HL-60/S4 (cell line): ENCODE results near the gene IQSEC1.

Source experiments
- in situ Hi-C: fragments of 300-500 bp; cut with MboI; formaldehyde crosslinking; loops from 2 replicates; pipeline ENCODE4 v1.14.3; 2022; ENCODE audit warnings: low sequenced_read_pairs

Gene IQSEC1

DNA sequence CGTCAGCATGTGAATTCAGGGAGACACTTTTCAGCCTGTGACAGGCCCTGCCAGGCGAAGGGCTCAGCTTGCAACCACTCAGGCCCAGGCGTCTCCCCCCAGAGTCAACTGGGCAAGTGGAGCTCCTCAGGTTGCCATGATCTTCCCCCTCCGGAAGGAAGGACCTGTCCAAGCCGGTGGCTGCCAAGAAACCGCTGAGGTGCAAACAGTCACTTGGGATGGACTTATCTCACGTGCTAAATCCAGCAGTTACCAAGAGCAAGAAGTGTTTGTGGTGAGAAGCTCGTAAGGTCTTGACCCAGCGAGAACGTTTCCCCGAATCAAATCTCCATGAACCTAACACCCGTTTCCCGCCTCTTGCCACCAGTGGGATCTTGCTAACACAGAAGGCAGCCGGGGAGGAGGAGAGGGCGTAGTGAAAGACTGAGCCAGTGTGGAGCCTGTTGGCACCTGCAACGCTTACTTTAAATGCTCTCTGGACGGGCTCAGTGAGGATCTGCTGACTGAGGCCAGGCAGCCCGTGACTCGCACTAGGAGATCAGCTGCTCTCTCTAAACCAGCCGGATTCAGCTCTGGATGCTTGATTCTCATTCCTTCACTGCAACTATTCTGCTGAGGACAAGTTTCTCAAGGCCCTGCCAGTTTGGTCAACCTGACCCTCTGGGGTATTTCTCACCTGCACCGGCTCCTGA lies 39.0 kb downstream of the IQSEC1 start:
- in situ Hi-C loops: no loop called here

DNA sequence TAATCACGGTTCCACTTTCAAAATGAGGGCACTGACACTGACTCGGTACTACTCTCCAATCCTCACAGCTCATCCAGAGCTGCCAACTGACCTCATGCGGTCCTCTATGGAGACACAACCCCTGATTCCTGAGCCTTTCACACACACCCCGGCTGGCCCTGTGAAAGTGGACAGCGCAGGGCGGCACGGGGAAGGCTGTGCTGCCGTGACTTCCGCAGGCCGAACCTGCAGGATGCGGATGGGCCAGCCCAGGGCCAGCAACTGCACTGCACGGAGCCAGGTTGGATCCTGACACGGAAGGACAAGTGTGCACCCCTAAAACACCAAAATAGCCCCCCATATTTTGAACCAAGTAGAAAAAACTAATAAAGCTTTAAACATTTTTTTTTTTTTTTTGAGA lies 41.0 kb downstream of the IQSEC1 start:
- in situ Hi-C loops: no loop called here

GRCh38 chr3:13031621-13032020 lies 41.6 kb downstream of the IQSEC1 start:
- in situ Hi-C loops: no loop called here

DNA sequence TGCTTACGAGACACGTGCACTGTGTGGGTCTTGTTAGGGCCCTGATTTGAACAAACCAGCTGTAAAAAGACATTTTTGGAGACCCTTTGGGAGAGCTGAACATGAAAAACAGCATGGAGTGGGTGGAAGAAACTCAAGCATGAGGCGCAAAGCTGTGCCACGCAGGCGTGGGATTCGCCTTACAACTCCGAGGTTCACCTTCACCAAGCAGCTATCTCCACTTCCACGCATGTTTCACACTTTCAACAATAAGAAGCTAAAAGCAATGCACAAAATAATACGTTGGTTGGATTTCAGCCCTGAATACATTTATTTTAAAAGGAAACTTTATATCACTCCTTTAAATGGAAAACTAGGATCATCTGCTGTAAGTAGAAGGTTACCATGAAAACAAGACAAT lies 42.5 kb downstream of the IQSEC1 start:
- in situ Hi-C loops: no loop called here

DNA sequence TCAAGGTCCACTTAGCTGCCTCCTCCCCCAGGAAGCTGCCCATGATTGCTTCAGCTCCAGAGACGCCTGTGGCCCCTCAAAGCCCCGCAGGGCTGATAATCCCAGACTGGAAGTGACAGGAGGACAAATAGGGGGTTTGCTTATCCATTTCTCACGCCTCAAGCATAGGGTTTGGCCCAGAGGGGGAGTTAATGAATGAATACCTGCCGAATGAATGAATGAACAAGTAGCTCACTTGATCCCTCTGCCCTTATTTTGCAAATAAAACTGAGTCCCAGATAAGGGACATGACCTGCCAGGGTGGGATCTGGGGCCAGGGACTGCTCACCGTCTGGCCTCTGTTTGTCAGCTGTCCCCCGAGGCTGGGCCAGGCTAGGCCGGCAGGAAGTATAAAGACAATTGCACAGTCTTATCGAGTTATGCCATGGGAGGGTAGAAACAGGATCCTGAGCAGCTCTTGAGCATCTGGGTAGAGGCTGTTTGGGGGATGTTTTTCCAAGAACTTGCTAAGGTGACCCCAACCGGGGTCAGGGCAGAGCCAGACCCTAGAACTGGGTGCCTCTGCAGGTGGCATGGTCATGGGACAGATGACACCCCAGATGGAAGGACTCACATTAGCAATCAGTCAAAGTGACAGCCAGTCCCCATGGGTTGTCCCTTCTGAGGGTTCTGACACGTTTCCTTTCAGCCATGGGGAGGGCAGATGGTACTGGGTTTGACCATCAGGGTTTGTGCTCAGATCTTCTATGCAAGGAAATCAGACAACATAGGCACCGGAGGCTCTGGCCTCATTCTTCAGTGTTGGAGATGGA lies 45.0 kb downstream of the IQSEC1 start:
- in situ Hi-C loops: no loop called here

DNA sequence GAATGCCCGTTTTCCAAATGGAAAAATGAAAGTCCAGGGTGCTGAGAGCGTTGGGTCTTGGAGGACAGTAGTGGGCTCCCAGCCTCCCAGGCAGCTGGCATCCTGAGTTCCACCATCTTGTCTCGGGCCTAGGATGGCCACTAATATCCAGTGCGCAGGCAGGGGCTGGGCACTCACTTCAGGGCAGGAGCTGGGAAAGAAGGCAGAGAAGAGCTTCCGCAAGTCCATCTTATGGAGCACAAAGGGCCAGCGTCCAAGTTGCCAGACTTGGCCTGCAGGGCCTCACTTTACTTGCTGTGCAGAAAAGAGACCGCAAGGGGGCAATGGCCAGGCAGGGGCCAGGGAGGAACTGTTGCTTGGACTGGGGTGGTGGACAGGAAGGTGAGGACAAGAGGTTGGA lies 46.1 kb downstream of the IQSEC1 start:
- in situ Hi-C loops: no loop called here

GRCh38 chr3:13026534-13026933 lies 46.7 kb downstream of the IQSEC1 start:
- in situ Hi-C loops: no loop called here

GRCh38 chr3:13025778-13026518 lies 47.3 kb downstream of the IQSEC1 start:
- in situ Hi-C loops: no loop called here

GRCh38 chr3:13025090-13025489 lies 48.1 kb downstream of the IQSEC1 start:
- in situ Hi-C loops: no loop called here

GRCh38 chr3:13024765-13025065 lies 48.5 kb downstream of the IQSEC1 start:
- in situ Hi-C loops: no loop called here

DNA sequence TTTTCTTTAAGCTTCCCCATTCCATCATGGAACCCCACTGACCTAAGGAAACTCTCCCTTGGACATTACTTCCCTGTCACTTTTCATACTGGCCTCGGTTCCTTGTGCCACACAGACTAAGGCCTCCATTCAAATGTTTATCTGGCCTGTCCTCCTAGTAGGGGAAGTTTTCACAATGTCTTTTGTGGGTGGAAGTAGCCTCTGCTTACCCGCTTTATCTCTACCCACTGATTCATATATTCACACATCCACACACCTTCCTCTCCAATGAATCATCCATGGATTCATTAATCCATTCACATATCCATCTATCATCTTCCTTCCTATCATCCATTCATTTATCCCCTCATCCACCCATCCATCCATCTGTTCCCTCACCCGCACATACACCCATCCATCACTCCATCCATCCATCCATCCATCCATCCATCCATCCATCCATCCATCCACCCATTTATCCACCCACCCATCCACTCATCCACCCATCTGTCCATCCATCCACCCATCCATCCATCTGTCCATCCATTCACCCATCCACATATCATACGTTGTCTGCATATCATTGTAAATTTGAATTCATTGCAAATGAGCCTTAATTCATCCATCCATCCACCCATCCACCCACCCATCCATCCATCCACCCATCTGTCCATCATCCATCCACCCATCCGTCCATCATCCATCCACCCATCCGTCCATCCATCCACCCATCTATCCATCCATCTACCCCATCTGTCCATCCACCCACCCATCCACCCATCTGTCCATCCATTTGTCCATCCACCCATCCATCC lies 49.1 kb downstream of the IQSEC1 start:
- in situ Hi-C loops: no loop called here

DNA sequence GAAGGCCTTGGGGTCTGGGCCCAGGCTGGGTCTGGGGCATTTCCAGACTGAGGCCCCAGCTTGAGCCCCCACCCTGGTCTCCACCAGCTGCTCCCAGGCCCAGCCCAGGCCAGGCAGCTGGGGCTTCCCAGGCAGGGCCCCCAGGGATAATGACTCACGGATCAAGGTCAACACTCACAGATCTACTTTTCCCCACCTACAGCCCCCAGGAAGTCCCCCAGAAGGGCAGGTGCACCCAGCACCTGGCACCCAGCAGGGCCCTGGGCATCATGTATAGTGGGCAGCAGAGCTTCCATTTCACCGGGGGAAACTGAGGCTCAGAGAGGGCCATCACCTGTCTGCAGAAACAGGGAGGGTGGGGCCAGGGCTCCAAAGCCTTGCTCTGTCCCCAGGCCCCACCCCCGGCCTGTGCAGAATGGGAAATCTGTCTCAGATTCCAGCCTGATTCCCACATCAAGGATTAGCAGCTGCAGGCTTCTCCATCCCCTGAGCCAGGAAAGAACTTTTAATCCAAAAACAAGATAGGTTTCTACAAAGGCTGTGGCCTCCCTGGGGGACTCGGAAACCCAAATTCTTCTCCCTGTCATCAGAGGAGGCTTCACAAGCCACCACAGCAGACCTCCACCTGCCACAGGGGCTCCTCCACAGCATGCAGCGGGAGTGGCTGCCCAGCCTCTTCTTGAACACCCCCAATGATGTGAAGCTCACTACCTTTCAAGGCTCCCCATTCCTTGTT lies 49.8 kb downstream of the IQSEC1 start:
- in situ Hi-C loops: no loop called here

DNA sequence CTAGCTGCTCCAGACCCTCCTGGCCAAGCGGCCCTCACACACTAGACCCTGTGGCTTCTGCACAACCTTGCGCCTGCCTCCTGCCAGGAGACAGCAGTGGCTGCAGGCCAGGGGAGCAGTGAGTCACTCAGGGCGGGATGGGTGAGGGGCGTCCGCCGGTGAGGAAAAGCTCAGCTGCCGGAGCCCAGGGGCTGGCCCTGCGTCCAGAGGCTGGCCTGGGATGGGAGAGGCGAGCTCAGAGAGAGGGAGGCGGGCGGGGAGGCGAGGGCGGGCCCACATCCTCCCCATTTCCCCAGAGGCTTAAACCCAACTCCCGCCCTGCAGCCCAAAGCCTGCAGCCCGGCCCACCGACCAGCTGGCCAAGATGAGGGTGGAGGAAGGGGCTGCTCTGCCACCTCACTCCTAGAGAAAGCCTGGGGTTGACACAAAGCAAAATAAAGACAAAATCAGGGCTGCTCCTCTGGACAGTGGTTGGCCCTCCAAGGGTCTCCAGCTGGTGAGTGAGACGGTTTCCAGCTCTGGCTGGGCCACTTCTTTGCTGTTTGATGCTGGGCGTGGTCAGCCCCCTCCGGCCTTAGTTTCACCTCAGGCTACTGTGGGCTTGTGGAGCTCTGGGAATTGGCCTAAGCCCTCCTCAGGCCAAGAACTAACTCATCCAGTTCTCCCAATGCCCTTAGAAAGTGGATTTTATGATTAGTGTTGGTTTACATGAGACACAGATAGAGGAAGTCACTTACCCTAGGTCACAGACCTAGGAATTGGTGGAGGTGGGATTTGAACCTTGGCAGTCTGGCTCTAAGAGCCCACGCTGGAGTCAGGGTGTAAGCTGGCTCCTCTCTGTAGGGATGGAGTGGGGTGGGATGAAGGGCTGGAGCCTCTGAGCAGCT lies 50.6 kb downstream of the IQSEC1 start:
- in situ Hi-C loops: no loop called here

DNA sequence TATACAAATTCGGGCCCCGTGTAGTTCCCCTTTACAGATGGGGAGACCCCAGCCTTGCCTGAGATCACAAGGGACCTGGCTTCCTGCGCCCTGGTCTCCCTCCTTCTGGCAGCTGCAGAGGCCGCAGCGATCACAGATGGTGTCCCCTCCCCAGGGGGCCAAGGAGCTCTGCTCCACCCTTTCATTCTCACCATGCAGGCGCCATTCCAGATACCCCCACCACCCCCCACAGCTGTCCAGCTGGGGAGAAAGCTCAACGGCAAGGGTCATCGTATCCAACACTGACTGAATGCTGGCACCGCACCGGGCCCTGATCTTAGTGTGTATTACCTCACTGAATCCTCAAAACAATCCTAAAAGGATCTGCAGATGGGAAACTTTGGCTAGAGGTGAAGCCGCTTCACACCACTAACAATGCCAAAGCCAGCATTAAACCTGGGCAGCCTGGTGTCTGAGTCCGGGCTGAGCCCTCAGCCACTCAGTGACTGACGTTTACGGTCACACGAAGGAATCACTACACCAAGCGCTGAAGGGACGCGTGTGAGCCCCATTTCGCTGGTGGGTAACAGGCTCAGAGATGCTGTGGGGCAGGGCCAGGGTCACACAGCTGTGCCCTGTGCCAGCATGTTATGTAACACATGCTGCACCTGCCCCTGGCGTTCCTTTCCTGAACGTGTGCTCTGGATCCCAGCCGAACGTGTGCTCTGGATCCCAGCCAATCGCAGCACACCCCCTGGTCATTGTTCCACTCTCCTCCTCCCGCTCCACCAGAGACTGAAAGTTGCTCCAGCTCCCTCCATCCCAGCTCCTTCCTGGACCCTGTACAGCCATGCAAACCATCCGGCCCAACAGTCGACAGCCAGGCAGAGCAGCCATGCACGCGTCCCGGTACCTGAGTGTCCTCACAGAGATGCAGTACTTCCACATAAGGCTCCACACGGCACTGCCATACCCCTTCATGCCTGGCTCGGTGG lies 51.8 kb downstream of the IQSEC1 start:
- in situ Hi-C loops: no loop called here

GRCh38 chr3:13020159-13020750 lies 53.0 kb downstream of the IQSEC1 start:
- in situ Hi-C loops: no loop called here

DNA sequence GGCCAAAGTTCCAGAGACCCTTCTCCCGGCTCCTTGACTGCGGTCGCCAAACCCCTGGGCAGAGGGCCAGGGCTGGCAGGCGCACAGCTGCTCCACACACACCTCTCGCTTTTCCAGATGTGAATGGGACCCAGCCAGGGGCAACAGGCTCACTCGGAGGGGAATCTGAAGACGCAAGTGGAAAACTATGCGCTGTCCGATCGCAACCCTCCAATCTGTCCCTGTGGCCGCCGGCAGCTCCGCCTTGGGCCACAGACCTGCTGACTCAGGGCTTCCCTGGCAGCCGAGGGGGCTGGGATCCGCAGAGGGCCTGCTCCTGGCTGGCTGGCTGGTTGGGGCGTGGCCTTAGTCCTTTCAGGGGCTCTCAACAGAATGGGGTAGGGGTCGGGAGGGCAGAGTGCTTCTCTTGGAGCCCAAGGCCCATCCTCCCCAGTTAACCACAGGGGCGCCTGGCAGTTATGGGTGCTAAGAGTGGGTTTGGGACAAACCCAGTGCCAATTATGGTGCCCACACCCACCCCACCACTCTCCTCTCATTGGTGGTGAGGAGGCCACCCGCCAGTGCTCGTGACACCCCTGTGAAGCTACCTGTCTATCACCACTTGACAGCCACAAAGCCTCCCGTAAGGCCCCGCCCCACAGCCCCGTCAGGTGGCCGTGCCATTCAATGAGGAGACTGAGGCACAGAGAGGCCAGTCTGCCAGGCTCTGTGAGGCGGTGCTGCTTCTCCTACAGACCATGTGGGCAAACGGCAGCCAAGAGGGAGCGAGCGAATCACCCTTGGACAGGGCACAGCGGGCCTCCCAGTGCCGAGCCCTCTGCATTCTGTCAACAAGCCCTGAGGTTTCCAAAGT lies 53.8 kb downstream of the IQSEC1 start:
- in situ Hi-C loops: no loop called here
